GM18502 (cell line): ENCODE measurements around the gene COL7A1.

Experiments used
- ATAC-seq: cut with Tn5 transposase; IDR thresholded peaks from one replicate; pipeline ENCODE4 v1.9.1; 2021; ENCODE audit warnings: mild to moderate bottlenecking; ENCODE audit not compliant: unreplicated experiment, poor library complexity

Gene COL7A1

DNA sequence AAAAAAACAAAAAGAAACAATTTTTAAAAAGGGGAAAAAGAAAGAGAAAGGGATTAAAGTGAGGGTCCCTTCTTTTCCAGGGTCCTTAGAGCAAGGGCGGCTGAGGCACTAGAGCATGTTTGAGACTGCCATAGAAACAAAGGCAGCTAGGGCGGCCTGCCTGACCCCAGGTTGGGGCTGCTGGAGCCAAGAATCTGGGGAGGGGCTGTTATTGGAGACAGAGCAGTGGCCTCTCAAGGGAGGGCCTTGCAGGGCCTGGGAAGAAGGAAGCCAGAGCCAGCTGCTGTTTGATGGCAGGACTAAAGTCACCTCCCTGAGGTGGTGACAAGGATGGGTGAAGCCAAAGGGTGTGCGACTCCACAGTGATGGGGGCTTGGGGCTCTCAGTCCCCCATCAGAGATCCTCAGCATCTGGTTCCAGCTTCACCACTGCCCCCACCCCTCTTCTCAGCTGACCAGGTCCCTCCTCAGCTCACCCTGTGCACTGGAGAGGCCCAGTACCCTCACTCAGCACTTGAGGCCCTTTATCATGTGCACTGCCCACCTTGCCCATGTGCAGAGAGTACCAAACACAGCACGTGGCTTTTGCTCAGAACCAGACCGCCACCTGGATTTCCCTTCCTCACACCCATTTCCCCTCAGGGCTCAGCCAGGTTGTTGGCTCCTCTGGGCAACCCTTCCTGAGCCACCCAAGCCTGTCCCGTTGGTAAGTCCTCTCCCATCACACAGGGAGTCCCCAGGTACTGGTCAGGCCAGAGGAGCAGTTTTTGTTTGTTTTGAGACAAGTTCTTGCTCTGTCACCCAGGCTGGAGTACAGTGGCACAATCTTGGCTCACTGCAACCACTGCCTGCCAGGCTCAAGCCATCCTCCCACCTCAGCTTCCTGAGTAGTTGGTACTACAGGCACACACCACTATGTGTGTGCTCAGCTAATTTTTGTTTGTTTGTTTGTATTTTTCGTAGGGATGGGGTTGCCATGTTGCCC is 24.7 kb upstream of the COL7A1 start:
- ATAC-seq = no peak

- no peak for ATAC-seq
Measured at GRCh38 chr3:48617559-48617958, 22.4 kb upstream of the COL7A1 start.

DNA sequence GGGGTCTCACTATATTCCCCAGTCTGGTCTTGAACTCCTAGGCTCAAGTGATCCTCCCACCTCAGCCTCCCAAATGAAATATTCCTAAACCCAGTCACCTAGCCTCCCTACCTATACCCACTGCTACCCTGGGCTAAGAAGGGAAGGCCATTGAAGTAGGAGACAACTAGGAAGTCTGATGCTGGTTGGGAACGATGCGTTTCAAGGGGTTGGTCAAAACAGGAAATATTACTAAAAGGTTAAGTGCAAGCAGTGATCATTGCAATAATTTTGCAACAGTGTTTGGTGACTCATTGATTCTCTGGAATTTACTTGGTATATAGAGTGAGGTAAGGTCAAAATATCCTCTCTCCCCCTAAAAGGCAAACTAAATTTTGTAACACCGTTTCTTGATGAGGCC is 18.9 kb upstream of the COL7A1 start:
- no peak for ATAC-seq

GRCh38 chr3:48612309-48612708 is 17.2 kb upstream of the COL7A1 start:
- no peak for ATAC-seq

GRCh38 chr3:48609088-48610005 is 14.2 kb upstream of the COL7A1 start, which contains the start of gene UQCRC1:
Gene UQCRC1, minus strand, starts transcription at chr3:48609646. Its CDS starts 26 bp downstream, at chr3:48609620.
- peak; percentile 94 for ATAC-seq

- ATAC-seq = no peak
Measured at GRCh38 chr3:48607519-48607918, 12.4 kb upstream of the COL7A1 start.

GRCh38 chr3:48601622-48601994 is 6.5 kb upstream of the COL7A1 start:
- no peak for ATAC-seq

GRCh38 chr3:48600711-48601621 is 5.8 kb upstream of the COL7A1 start:
- no peak for ATAC-seq

DNA sequence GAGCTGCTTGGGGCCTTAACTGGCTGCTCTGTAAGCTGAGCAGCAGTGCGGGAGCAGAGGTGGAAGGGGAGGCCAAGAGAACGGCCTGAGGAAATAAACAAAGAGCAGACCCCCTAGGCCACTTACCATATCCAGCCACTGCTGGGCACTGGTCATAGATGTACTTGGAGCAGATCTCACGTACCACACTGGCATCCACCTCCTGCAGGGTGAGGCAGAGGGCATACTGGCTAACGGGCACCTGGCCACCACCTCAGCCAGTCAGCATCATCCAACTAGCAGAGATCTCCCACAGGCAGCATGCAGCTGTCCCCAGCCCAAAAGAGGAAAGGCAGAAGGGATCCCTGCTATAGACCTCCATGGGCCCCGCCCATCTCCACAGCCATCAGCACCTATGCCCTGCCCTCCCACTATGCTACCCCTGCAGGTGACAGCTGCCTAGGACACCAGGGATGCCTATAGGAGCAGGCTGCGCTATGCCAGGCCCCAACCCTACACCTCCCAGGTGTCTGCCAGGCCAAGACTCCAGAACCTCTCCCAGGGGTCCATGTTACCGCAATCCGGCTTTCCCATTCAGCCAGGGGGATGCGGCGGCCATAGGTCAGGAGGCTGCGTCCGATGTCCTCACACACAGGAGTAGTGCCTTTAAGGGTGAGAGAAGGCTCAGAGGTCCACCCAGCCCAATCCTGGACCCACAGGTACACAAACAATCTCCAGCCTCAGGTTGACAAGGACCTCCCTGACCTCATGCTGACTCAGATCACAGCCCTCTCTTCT is 4.6 kb upstream of the COL7A1 start:
- no peak for ATAC-seq

DNA sequence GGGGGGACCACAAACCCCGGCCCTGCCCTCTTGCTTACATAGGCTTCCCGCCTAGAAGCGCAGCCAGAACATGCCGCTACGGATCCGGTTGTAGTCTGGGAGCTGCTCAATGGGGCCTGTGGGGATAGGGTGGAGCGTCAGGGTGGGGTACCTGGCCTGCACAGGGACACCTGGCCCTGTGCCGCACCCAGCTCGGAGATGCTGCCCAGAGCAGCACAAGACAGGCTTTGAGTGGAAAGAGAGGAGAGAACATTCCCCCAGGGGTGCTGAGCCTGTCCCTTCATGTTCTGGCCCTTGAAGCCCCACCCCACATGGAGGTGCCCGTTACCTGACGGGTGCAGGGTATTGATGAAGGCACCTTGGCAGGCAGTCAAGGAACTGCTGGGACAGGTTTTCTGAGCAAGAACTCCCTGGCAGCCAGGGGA is 4.0 kb upstream of the COL7A1 start:
- no peak for ATAC-seq

DNA sequence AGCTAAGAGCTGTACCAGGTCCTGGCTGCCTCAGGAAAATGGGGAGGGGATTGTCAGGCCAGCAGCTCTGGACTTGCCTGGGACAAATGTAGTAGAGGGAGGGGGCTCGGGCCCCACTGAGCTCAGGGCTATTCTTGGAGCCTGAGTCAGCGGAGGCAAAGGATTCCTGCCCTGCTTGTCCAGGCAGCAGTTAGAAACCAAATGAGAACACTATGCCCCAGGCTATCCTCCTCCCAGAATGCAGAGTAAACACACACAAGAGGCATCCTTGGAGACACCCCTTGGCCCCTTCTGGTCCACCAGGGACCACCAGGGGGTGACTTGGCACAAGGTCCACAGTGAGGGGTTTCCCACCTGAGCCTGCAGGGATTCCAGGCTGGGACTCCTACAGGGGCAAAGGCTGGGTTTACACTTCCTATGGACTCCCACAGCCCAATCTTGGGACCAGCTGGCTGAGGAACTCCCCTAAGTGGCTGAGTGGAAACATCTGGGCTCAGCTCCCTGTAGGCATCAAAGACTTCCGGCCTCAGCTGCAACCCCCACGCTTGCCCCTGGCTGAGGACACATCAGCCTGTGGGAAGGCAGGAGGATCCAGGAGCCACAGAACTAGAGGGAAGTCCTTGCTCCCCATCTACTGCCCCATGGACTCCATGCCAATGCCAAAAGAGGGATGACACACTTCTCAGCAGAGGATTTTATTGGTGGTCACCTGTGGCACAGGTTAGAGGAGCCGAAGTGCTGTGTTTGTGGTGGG is 3.4 kb upstream of the COL7A1 start:
- no peak for ATAC-seq

GRCh38 chr3:48597408-48597800 is 2.3 kb upstream of the COL7A1 start:
- no peak for ATAC-seq

GRCh38 chr3:48596676-48597407 is 1.7 kb upstream of the COL7A1 start:
- no peak for ATAC-seq

DNA sequence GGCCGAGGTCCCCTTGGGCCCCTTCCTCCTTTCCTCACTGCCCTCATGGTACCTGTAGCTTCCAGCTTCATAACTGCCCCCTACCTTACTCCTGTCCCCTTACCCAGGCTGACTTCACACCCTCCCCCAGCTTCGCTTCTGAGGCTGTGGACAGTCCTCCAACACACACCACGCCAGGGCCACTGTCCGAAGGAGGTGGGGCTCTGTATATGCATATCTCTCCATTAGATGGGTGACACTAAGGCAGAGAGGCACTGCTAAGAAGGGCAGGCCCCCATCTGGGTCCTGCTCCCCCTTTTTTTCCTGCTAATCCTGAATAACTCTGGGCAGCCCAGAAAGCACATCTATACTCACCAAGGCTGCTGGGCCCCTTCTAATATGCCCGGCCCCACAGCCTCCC is 1.0 kb upstream of the COL7A1 start:
- ATAC-seq = no peak

DNA sequence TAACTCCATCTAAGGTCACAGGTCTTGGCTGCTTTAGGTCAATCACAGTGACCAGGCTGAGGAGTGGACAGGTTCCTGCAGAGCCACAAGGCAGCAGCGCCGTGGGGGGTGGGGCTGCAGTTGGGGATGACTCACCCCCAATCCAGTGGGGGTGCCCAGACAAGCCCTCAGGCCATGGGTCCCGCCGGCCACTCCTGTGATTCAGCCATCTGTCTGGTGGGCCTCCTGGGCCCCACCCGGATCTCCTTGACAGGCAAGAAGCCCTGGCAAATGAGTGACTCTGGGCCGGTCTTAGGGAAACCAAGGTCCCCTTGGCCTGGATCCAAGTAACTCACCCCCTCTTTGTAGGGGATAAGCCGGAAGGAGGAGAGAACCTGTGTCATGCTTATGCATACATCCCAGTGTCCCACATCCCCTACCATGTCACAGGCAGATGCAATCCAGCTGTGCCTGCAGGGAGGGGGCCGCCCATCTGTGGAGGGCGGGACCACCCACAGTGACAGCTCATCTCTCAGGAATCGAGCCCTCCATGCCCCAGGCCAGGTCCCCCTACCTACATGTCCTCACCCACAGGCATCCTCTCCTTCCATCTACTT is 495 bp upstream of the COL7A1 start:
- ATAC-seq = no peak

- no peak for ATAC-seq
Measured at GRCh38 chr3:48594417-48595049, 596 bp downstream of the COL7A1 start.

DNA sequence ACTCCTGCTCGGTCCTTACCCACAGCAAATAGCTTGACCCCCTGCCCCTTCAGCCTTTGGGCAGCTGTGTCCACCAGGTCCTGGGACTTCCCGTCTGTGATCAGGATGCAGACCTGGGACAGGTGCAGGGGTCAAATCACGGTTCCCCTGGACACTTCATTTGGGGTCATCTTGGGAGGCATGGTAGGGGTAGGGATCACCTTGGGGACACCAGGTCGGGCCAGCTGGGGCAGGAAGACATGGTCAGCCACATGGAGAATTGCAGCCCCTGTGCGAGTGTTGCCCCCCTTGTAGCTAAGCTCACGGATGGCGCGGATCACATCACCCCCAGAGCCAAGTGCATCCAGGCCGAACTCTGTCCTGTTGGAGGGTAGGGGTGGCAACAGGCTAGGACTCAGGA is 1.8 kb downstream of the COL7A1 start:
- no peak for ATAC-seq
